Central memory CD4-positive, alpha-beta T cell (primary cell): Measurements from ENCODE around the gene PARD3.
"Not testable (repeated sequence)": the region's sequence is repeated elsewhere in the genome, so short reads cannot be mapped to it uniquely, and the experiment has no call there.

Experiments
- DNase-seq: peaks from one replicate; pipeline ENCODE4 v3.0.0; 2022

Gene PARD3

GRCh38 chr10:34360984-34361383 is 454.1 kb downstream of the PARD3 start:
- DNase-seq = no peak

- no peak for DNase-seq
Observed at GRCh38 chr10:34359435-34359813, 455.7 kb downstream of the PARD3 start.

- DNase-seq = no peak
Observed at GRCh38 chr10:34358729-34359434, 456.2 kb downstream of the PARD3 start.

GRCh38 chr10:34356463-34356862 is 458.6 kb downstream of the PARD3 start:
- DNase-seq = no peak

- not testable (repeated sequence) for DNase-seq
Observed at GRCh38 chr10:34353530-34353929, 461.6 kb downstream of the PARD3 start.

GRCh38 chr10:34352599-34353204 is 462.4 kb downstream of the PARD3 start:
- DNase-seq = not testable (repeated sequence)

GRCh38 chr10:34351161-34351560 is 463.9 kb downstream of the PARD3 start:
- no peak for DNase-seq

GRCh38 chr10:34348917-34349485 is 466.1 kb downstream of the PARD3 start:
- no peak for DNase-seq

- no peak for DNase-seq
Observed at GRCh38 chr10:34348021-34348420, 467.1 kb downstream of the PARD3 start.

GRCh38 chr10:34347131-34347530 is 468.0 kb downstream of the PARD3 start:
- no peak for DNase-seq

- no peak for DNase-seq
Observed at GRCh38 chr10:34346516-34347100, 468.5 kb downstream of the PARD3 start.

- no peak for DNase-seq
Observed at GRCh38 chr10:34345383-34345782, 469.7 kb downstream of the PARD3 start.

GRCh38 chr10:34343764-34344163 is 471.3 kb downstream of the PARD3 start:
- DNase-seq = no peak

GRCh38 chr10:34341473-34341872 is 473.6 kb downstream of the PARD3 start:
- DNase-seq = no peak

GRCh38 chr10:34340934-34341333 is 474.2 kb downstream of the PARD3 start:
- DNase-seq = no peak

- DNase-seq = no peak
Observed at GRCh38 chr10:34339816-34340553, 475.1 kb downstream of the PARD3 start.

GRCh38 chr10:34337917-34338316 is 477.2 kb downstream of the PARD3 start:
- no peak for DNase-seq

GRCh38 chr10:34335960-34336690 is 479.0 kb downstream of the PARD3 start:
- DNase-seq = no peak

GRCh38 chr10:34334908-34335307 is 480.2 kb downstream of the PARD3 start:
- DNase-seq = no peak

- DNase-seq = no peak
Observed at GRCh38 chr10:34333513-34333912, 481.6 kb downstream of the PARD3 start.

GRCh38 chr10:34327184-34327583 is 487.9 kb downstream of the PARD3 start:
- no peak for DNase-seq

- DNase-seq = no peak
Observed at GRCh38 chr10:34323192-34323591, 491.9 kb downstream of the PARD3 start.

- DNase-seq = no peak
Observed at GRCh38 chr10:34320265-34320664, 494.8 kb downstream of the PARD3 start.
